Epithelial cell of esophagus (primary cell): ENCODE measurements around the gene USP15.

Source experiments
- DNase-seq: peaks from one replicate; pipeline ENCODE4 v3.0.0; 2010; ENCODE audit warnings: low read depth
- H3K4me3 ChIP-seq: 2 replicates; pipeline ENCODE4 v1.5.1; 2011; ENCODE audit warnings: mild to moderate bottlenecking, low read length, control low read depth
- TF ChIP-seq, protein P1 (sequence below): IDR thresholded peaks from 2 replicates; pipeline ENCODE4 v1.5.1; 2011; ENCODE audit warnings: low read depth, mild to moderate bottlenecking, low read length, control low read depth, inconsistent platforms; ENCODE audit not compliant: insufficient read depth; ENCODE audit errors: missing control alignments

USP15 gene

DNA sequence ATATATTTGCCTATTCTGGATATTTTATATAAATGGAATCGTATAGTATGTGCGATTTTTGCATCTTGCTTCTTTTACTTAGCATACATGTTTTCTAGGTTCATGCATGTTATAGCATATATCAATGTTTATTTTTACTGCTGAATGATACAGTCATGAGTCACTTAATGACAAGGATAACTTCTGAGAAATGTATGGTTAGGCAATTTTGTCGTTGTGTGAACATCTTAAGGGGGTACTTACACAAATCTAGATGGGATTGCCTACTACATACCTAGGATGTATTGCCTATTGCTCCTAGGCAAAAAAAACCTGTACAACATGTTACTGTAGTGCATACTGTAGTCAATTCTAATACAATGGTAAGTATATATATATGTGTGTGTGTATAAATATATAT lies 8.8 kb downstream of the USP15 start:
- DNase-seq = peak; percentile 84
- H3K4me3 ChIP-seq = no peak overlapping the region
- TF ChIP-seq, protein P1, sequence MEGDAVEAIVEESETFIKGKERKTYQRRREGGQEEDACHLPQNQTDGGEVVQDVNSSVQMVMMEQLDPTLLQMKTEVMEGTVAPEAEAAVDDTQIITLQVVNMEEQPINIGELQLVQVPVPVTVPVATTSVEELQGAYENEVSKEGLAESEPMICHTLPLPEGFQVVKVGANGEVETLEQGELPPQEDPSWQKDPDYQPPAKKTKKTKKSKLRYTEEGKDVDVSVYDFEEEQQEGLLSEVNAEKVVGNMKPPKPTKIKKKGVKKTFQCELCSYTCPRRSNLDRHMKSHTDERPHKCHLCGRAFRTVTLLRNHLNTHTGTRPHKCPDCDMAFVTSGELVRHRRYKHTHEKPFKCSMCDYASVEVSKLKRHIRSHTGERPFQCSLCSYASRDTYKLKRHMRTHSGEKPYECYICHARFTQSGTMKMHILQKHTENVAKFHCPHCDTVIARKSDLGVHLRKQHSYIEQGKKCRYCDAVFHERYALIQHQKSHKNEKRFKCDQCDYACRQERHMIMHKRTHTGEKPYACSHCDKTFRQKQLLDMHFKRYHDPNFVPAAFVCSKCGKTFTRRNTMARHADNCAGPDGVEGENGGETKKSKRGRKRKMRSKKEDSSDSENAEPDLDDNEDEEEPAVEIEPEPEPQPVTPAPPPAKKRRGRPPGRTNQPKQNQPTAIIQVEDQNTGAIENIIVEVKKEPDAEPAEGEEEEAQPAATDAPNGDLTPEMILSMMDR = no peak

DNA sequence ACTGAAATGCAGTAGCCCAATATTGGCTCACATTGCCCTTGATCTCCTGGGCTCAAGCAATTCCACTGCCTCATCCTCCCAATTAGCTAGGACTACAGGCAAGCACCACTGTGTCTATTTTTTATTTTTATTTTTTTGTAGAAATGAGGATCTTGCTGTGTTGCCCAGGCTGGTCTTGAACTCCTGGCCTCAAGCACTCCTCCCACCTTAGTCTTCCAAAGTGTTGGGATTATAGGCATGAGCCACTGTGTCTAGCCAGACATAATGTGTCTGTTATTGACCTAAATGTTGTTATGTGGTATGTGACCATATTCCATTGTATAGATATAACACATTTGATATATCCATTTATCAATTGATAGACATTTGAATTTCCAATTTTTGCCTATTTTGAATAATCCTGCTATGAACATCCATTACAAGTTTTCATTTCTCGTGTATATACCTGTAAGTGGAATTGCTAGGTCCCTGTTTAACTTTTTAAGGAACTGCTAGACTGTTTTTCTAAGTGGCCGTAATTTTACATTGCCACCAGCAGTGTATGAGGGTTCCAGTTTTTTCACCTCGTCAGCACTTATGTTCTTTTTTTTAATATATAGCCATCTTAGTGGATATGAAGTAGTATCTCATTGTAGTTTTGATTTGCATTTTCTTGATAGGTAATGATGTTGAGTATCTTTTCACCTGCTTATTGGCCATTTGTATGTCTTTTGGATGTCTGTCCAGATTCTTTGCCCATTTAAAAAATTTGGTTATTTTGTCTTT lies 9.4 kb downstream of the USP15 start:
- H3K4me3 ChIP-seq = no peak overlapping the region
- DNase-seq = no peak
- TF ChIP-seq, protein P1 = no peak

DNA sequence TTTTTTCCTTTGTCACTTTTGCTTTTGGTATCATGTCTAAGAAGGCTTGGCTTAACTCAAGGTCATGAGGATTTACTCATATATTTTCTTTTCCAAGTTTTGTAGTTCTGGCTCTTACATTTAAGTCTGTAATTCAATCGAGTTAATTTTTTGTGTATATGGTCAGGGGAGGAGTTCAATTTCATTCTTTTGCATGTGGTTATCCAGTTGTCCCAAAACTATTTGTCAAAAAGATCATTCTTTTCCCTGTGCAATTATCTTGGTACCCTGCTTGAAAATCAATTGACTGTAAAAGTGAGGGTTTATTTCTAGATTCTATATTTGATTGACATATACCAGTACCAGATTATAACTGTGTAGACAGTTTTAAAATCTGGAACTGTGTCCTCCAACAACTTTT lies 10.2 kb downstream of the USP15 start:
- TF ChIP-seq, protein P1 = no peak
- H3K4me3 ChIP-seq = no peak overlapping the region
- no peak for DNase-seq

DNA sequence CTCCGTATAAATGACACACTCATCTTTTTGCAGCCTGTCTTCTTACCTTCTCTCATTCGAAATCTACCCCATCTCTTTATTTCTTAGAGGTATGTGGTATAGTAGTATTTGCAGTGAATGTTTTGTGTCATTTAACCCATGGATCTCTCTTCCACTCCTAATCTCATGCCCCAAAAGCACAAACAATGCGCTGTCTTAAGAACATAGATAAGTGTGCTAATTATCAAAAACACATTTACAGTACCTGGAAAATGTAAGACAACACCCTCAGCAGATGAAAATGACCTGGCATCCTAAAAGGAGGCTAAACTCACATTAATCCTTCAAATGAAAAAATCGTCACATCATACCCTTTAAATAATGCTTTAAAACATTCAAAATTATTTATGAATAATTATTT lies 10.7 kb downstream of the USP15 start:
- TF ChIP-seq, protein P1 = no peak
- DNase-seq = no peak
- no peak overlapping the region for H3K4me3 ChIP-seq

DNA sequence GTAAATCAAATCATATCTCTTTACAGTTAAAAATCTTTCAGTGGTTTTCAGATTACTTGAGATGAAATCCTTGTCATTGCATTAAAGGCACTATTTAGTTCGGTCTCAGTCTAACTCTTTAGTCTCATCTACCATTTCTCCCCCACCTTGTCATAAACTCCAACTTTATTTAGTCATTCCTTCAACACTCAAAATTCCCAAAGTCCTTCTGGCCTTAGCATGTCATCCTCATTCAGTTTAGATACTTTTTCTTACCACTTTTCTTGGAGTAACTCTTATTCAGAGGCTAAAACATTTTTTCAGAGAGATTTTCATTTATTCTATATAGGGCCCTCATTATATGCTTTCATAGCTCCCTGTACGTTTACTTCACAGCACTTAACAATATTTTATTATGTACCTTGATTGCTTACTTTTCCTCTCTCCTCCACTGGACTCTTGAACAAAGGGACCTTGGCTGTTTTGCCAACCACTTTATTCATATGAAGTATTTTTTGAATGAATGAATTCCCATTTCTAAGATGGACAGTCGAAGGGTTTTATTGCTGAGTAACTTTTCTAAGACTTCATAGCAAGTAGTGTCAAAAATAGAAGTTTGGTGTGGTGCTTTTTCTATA lies 12.8 kb downstream of the USP15 start:
- TF ChIP-seq, protein P1 = no peak
- DNase-seq = no peak
- no peak overlapping the region for H3K4me3 ChIP-seq

DNA sequence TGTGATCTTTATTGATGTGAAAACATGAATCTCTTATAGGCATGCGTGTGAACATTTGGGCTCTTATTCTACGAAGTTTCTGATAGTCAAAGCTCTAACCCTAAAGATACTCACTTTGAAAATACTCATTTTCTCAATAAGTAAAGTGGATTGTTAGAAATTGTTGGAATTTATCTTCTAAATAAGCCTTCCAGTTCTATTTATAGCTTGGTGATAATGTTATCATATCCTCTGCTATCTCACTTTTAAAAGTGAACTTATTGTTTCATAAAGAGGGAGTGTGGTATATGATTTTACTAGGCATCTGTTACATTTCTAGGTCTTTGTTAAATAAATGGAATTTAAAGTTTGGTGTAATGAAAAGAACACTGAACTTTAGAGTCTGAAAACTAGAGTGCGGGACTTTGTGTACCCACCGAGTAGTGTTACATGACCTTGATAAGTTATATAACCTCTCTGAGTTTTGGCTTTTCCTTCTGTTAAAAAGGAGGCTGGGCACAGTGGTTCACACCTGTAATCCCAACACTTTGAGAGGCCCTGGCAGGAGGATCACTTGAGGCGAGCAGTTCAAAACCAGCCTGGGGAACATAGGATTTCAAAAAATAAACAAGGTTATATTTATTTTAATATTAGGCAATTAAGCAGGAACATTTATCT lies 13.6 kb downstream of the USP15 start:
- TF ChIP-seq, protein P1 = no peak
- no peak for DNase-seq
- H3K4me3 ChIP-seq = no peak overlapping the region
